NOMO-1 treated with dmso at 0.1 percent for 144 hours (cell line): Measurements from ENCODE around the gene TWF2.

Experiments
- DNase-seq: peaks from one replicate; lab custom pipeline; 2025; ENCODE audit not compliant: unreplicated experiment; lab: John Stamatoyannopoulos, UW

The TWF2 gene

DNA sequence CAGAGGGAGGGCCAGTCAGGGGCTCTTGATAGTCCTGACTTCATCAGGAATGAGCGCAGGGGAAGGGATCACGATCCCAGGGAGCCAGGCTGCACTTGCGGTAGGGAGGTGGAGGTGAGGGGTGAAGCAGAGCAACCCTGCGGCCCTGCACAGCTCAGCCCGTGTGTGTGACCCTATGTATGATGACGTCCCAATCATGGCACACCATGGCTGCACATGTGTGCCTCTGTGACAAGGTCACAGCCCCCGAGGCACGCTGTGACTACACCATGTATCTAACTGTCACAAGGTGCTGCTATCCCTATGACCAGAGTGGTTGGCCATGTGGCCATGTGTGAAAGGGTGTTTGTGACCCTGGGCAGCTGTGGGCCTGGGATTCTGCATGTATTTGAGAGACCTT lies 54.3 kb downstream of the TWF2 start:
- DNase-seq, result no peak

DNA sequence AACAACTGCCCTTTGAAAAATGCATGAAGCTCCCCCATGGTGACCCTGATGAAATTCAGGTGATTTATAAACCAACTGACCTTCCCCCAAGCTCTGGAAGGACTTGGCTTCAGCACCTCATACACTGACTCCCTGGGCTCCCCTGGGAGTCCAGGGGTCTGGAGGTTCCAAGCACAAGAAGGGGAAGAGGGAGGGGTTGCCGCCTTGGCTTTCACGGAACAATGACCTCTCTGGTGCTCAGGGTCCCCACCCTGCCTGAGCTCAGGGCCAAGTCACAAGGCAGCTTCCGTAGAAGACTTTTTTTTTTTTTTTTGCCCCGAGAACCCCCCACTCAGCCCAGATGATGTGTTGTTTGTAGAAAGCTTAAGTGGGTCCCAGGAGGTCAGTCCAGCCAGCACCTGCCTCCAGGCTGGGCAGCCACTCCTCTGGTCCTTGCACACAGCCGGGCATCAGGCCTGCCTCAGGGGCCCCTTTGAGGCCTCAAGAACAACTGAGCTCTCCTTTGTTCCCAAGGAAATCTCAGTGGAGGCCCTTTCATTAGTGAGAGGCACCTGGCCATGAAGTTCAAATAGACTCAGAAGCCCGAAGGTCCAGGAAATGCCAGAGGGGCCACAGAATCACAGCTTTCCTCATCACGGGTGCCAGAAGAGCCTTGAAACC lies 55.0 kb downstream of the TWF2 start:
- DNase-seq, result no peak

DNA sequence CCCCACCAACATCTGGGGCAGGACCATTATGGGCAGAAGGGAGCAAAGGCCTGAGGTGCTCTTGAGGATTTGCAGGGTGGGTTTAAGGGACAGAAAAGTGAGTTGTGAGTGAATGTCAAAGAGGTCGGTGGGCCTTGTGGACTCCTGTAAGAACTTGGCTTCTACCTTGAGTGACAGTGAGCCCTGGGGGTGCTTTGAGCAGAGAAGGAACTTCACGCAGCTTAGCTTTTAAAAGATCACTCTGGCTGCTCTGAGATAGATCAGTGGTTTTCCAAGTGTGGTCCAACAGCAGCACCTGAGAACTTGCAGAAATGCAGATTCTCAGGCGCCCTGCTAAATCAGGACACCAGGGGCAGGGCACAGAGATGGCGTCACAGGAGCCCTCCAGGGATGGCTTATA lies 56.3 kb downstream of the TWF2 start:
- DNase-seq, result no peak

GRCh38 chr3:52182196-52182595 lies 56.8 kb downstream of the TWF2 start:
- no peak for DNase-seq

- DNase-seq, result no peak
Observed at GRCh38 chr3:52181543-52181942, 57.4 kb downstream of the TWF2 start.
